Activated gamma-delta T cell treated with Interleukin-2 at 50 U/mL for 16 hours (primary cell): ENCODE data around the gene ANKRD55.

ENCODE experiments used
- DNase-seq: peaks from one replicate; pipeline ENCODE4 v3.0.0-alpha.2; 2020

The ANKRD55 gene

GRCh38 chr5:56072863-56073766 is 160.0 kb downstream of the ANKRD55 start:
- no peak for DNase-seq

- no peak for DNase-seq
Observed at GRCh38 chr5:56071470-56071869, 161.7 kb downstream of the ANKRD55 start.

GRCh38 chr5:56070851-56071465 is 162.2 kb downstream of the ANKRD55 start:
- no peak for DNase-seq

GRCh38 chr5:56069652-56070226 is 163.4 kb downstream of the ANKRD55 start:
- no peak for DNase-seq

- DNase-seq = no peak
Observed at GRCh38 chr5:56066931-56067450, 166.1 kb downstream of the ANKRD55 start.

GRCh38 chr5:56064984-56065383 is 168.1 kb downstream of the ANKRD55 start:
- no peak for DNase-seq

GRCh38 chr5:56060276-56061110 is 172.6 kb downstream of the ANKRD55 start:
- DNase-seq = no peak

GRCh38 chr5:56059854-56060253 is 173.3 kb downstream of the ANKRD55 start:
- no peak for DNase-seq

GRCh38 chr5:56056875-56057274 is 176.3 kb downstream of the ANKRD55 start:
- DNase-seq = no peak

- no peak for DNase-seq
Observed at GRCh38 chr5:56055859-56056258, 177.3 kb downstream of the ANKRD55 start.

- no peak for DNase-seq
Observed at GRCh38 chr5:56055287-56055686, 177.8 kb downstream of the ANKRD55 start.

- DNase-seq = no peak
Observed at GRCh38 chr5:56054666-56055065, 178.5 kb downstream of the ANKRD55 start.

GRCh38 chr5:56053363-56053762 is 179.8 kb downstream of the ANKRD55 start:
- DNase-seq = no peak

GRCh38 chr5:56052735-56053134 is 180.4 kb downstream of the ANKRD55 start:
- DNase-seq = no peak

GRCh38 chr5:56050551-56051255 is 182.4 kb downstream of the ANKRD55 start:
- no peak for DNase-seq
